ENCODE results near the gene DGKB.

DNA sequence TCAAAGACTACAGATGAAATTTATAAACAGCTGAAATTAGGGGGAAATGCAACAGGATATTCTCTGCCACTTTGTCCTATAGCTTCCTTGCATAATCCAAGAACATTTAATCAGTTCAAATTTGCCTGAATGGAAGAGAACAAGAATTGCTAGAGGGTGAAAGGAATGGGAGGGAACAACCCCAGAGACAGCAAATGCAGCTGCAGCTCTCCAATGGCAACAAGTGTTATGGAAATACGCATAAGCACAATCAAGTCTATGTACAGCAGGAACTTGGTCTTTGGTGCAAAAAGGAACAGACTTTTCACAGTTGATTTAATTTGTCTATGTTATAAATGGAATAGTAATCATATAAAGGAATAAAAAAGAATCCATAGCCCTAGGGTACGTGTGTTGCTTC, 644.1 kb downstream of the DGKB start:
- TF ChIP-seq POLR2A (IDR thresholded peaks at IDR 0.05): no peak
- TF ChIP-seq, protein P1, sequence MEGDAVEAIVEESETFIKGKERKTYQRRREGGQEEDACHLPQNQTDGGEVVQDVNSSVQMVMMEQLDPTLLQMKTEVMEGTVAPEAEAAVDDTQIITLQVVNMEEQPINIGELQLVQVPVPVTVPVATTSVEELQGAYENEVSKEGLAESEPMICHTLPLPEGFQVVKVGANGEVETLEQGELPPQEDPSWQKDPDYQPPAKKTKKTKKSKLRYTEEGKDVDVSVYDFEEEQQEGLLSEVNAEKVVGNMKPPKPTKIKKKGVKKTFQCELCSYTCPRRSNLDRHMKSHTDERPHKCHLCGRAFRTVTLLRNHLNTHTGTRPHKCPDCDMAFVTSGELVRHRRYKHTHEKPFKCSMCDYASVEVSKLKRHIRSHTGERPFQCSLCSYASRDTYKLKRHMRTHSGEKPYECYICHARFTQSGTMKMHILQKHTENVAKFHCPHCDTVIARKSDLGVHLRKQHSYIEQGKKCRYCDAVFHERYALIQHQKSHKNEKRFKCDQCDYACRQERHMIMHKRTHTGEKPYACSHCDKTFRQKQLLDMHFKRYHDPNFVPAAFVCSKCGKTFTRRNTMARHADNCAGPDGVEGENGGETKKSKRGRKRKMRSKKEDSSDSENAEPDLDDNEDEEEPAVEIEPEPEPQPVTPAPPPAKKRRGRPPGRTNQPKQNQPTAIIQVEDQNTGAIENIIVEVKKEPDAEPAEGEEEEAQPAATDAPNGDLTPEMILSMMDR (IDR thresholded peaks at IDR 0.05 in 4 of 5, conservative IDR thresholded peaks at IDR 0.05 in 1 of 5): no peak
